Osteoblast (primary cell): ENCODE results near the gene NUCKS1. TPM values are rescaled to one million over a fixed set of nuclear protein-coding genes. Genes with fewer than 3 reads are reported as not detected.

ENCODE experiments used
- DNase-seq: peaks from one replicate; pipeline ENCODE4 v3.0.0; 2011; ENCODE audit warnings: low spot score, mixed read lengths; ENCODE audit not compliant: insufficient read length; ENCODE audit errors: missing footprints
- H2AFZ ChIP-seq: 2 replicates; pipeline ENCODE4 v1.6.0; 2011; ENCODE audit warnings: mild to moderate bottlenecking, low read length
- H3K27ac ChIP-seq: 2 replicates; pipeline ENCODE4 v1.5.1; 2011; ENCODE audit warnings: mild to moderate bottlenecking, low read depth, low read length, moderate library complexity
- H3K27me3 ChIP-seq: 2 replicates; pipeline ENCODE4 v1.6.0; 2012; ENCODE audit warnings: mild to moderate bottlenecking, control low read depth, inconsistent platforms, low read length, moderate library complexity; ENCODE audit not compliant: insufficient read depth
- H3K36me3 ChIP-seq: 2 replicates; pipeline ENCODE4 v1.5.1; 2011; ENCODE audit warnings: mild to moderate bottlenecking, low read length, control low read depth, moderate library complexity; ENCODE audit not compliant: insufficient read depth
- H3K4me1 ChIP-seq: 2 replicates; pipeline ENCODE4 v1.5.1; 2011; ENCODE audit warnings: mild to moderate bottlenecking, low read length, control low read depth, moderate library complexity; ENCODE audit not compliant: insufficient read depth
- H3K4me2 ChIP-seq: 2 replicates; pipeline ENCODE4 v1.6.0; 2011; ENCODE audit warnings: mild to moderate bottlenecking, low read length; ENCODE audit not compliant: insufficient read depth
- H3K4me3 ChIP-seq: fragments of 200-600 bp; sonication (generic); 3 replicates; pipeline ENCODE4 v1.5.1; 2012; ENCODE audit warnings: mild to moderate bottlenecking, low read length, inconsistent platforms; ENCODE audit not compliant: insufficient read depth
- H3K79me2 ChIP-seq: 2 replicates; pipeline ENCODE4 v1.6.0; 2012; ENCODE audit warnings: mild to moderate bottlenecking, low read length, control low read depth, inconsistent platforms; ENCODE audit not compliant: insufficient read depth
- H3K9me3 ChIP-seq: 2 replicates; pipeline ENCODE4 v1.5.1; 2011; ENCODE audit warnings: low read depth, low read length, control low read depth
- H4K20me1 ChIP-seq: 2 replicates; pipeline ENCODE4 v1.6.0; 2012; ENCODE audit warnings: mild to moderate bottlenecking, low read length, control low read depth; ENCODE audit not compliant: insufficient read depth
- CTCF ChIP-seq: IDR thresholded peaks from 2 replicates; pipeline ENCODE4 v1.5.1; 2011; ENCODE audit warnings: mild to moderate bottlenecking, low read depth, low read length, moderate library complexity; ENCODE audit errors: extremely low read depth
- total RNA-seq: library from RNA; depleted of rRNA; stranded (reverse); fragments of >200 nt; gene quantifications from 2 replicates; pipeline ENCODE4 v1.2.3, GENCODE V29; 2012

NUCKS1 gene
- total RNA-seq, 1 donor = 140 TPM

GRCh38 chr1:205669341-205670149 lies 80.4 kb downstream of the NUCKS1 start:
- no peak for TF ChIP-seq CTCF
- Histone ChIP-seq H3K9me3 (no peaks in the 10 kb centered on the region), H3K79me2 (no peaks in the 10 kb centered on the region), H4K20me1 (no peaks in the 10 kb centered on the region), H3K4me2 (no peak overlapping the region), H3K4me1 (no peaks in the 10 kb centered on the region), H3K36me3 (no peaks in the 10 kb centered on the region), H3K27ac (no peak overlapping the region), H3K27me3 (peaks cover 3% of the 10 kb centered on the region), H2AFZ (no peak overlapping the region), H3K4me3 (no peak overlapping the region)
- DNase-seq = peak; percentile 64

DNA sequence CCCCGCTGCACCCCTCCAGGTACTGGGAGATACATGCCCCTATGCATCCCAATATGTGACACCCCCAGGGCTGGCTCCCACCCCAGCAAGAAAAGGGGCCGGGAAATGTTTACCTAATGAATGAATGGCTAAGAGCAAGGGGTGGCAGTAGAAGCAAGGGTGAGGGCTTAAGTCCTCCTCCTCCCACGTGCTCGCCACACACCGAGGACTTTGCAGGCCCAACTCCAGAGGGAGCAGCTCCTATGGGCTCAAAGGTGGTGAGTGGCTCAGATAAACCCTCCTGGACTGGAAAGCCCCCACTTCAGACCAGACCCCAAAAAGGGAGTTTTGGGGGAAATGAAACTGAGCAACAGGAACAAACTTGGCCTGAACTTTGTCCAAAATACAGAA lies 81.0 kb downstream of the NUCKS1 start:
- peaks cover 3% of the 10 kb centered on the region for H3K27me3 ChIP-seq
- H3K4me1 ChIP-seq = no peaks in the 10 kb centered on the region
- no peaks in the 10 kb centered on the region for H3K79me2 ChIP-seq
- TF ChIP-seq CTCF = no peak
- H3K4me2 ChIP-seq = no peak overlapping the region
- H2AFZ ChIP-seq = no peak overlapping the region
- H4K20me1 ChIP-seq = no peaks in the 10 kb centered on the region
- no peak overlapping the region for H3K27ac ChIP-seq
- no peaks in the 10 kb centered on the region for H3K36me3 ChIP-seq
- peak; percentile 81 for DNase-seq
- H3K4me3 ChIP-seq = no peak overlapping the region
- H3K9me3 ChIP-seq = no peaks in the 10 kb centered on the region

GRCh38 chr1:205667909-205668643 lies 81.9 kb downstream of the NUCKS1 start:
- H3K27me3 ChIP-seq = peaks cover 3% of the 10 kb centered on the region
- peak; percentile 48 for DNase-seq
- H3K4me3 ChIP-seq = no peak overlapping the region
- no peak overlapping the region for H2AFZ ChIP-seq
- no peak overlapping the region for H3K27ac ChIP-seq
- no peaks in the 10 kb centered on the region for H3K4me1 ChIP-seq
- TF ChIP-seq CTCF = no peak
- no peaks in the 10 kb centered on the region for H3K9me3 ChIP-seq
- no peaks in the 10 kb centered on the region for H4K20me1 ChIP-seq
- H3K36me3 ChIP-seq = no peaks in the 10 kb centered on the region
- no peak overlapping the region for H3K4me2 ChIP-seq
- no peaks in the 10 kb centered on the region for H3K79me2 ChIP-seq
